ENCODE measurements around the gene CACNA1G.

Gene CACNA1G

GRCh38 chr17:50576864-50577263 is 16.3 kb downstream of the CACNA1G start:
- Histone ChIP-seq H2BK15ac (ENCODE audit: low read depth, poor library complexity, severe bottlenecking) (no peak overlapping the region), H4K91ac (ENCODE audit: low read length) (no peak overlapping the region), H3K4ac (ENCODE audit: low read depth in 1 of 2, low read length in 2 of 2) (no peak overlapping the region), H3K9ac (ENCODE audit: low read length) (no peak overlapping the region), H3K4me2 (ENCODE audit: low read length, poor library complexity, severe bottlenecking) (no peak overlapping the region), H2AK5ac (ENCODE audit: low read length, severe bottlenecking) (no peak overlapping the region), H3K14ac (ENCODE audit: low read length in 2 of 2) (no peak overlapping the region), H3K27ac (ENCODE audit: low read length, poor library complexity, severe bottlenecking) (no peak overlapping the region), H3K79me1 (replicated peaks; ENCODE audit: low read length, poor library complexity, severe bottlenecking) (no peaks in the 10 kb centered on the region), H3K18ac (ENCODE audit: low read depth in 1 of 2, low read length in 2 of 2) (no peak overlapping the region), H3K23ac (ENCODE audit: low read length in 2 of 2) (no peak overlapping the region), H2BK12ac (ENCODE audit: low read length in 2 of 2) (no peak overlapping the region), H2BK5ac (ENCODE audit: low read depth, low read length, poor library complexity, severe bottlenecking) (no peak overlapping the region), H3K9me3 (ENCODE audit: control insufficient read depth, low read length) (no peaks in the 10 kb centered on the region), H3K4me3 (ENCODE audit: insufficient read depth in 1 of 2, low read depth in 1 of 2, low read length in 2 of 2) (no peak overlapping the region), H4K8ac (ENCODE audit: low read length) (no peak overlapping the region), H3K4me1 (ENCODE audit: control insufficient read depth, insufficient read depth, low read depth, low read length) (peaks cover 13% of the 10 kb centered on the region), H3K36me3 (ENCODE audit: control insufficient read depth in 1 of 2, insufficient read depth in 2 of 2, low read depth in 1 of 2, low read length in 2 of 2) (no peaks in the 10 kb centered on the region), H2AFZ (ENCODE audit: low read depth, low read length) (no peak overlapping the region), H2BK120ac (ENCODE audit: low read depth, low read length) (no peak overlapping the region), H3K27me3 (ENCODE audit: control insufficient read depth in 1 of 2, insufficient read depth in 1 of 2, low read length in 2 of 2) (peaks cover 7 to 54% of the 10 kb centered on the region in 2 experiments)
- no peak for DNase-seq
- WGBS: 85% methylated on average over 13 of the region's 13 CpGs

GRCh38 chr17:50577451-50577954 is 17.0 kb downstream of the CACNA1G start:
- Histone ChIP-seq H2BK15ac (ENCODE audit: low read depth, poor library complexity, severe bottlenecking) (no peak overlapping the region), H2AFZ (ENCODE audit: low read depth, low read length) (no peak overlapping the region), H3K9ac (ENCODE audit: low read length) (no peak overlapping the region), H3K4me2 (ENCODE audit: low read length, poor library complexity, severe bottlenecking) (no peak overlapping the region), H3K9me3 (ENCODE audit: control insufficient read depth, low read length) (no peaks in the 10 kb centered on the region), H2BK120ac (ENCODE audit: low read depth, low read length) (no peak overlapping the region), H2BK5ac (ENCODE audit: low read depth, low read length, poor library complexity, severe bottlenecking) (no peak overlapping the region), H3K27me3 (ENCODE audit: control insufficient read depth in 1 of 2, insufficient read depth in 1 of 2, low read length in 2 of 2) (peaks cover 14 to 54% of the 10 kb centered on the region in 2 experiments), H3K4me1 (ENCODE audit: control insufficient read depth, insufficient read depth, low read depth, low read length) (peaks cover 13% of the 10 kb centered on the region), H3K4me3 (ENCODE audit: insufficient read depth in 1 of 2, low read depth in 1 of 2, low read length in 2 of 2) (no peak overlapping the region), H3K14ac (ENCODE audit: low read length in 2 of 2) (no peak overlapping the region), H3K36me3 (ENCODE audit: control insufficient read depth in 1 of 2, insufficient read depth in 2 of 2, low read depth in 1 of 2, low read length in 2 of 2) (no peaks in the 10 kb centered on the region), H3K23ac (ENCODE audit: low read length in 2 of 2) (no peak overlapping the region), H3K79me1 (replicated peaks; ENCODE audit: low read length, poor library complexity, severe bottlenecking) (no peaks in the 10 kb centered on the region), H2BK12ac (ENCODE audit: low read length in 2 of 2) (no peak overlapping the region), H3K18ac (ENCODE audit: low read depth in 1 of 2, low read length in 2 of 2) (no peak overlapping the region), H3K27ac (ENCODE audit: low read length, poor library complexity, severe bottlenecking) (no peak overlapping the region), H2AK5ac (ENCODE audit: low read length, severe bottlenecking) (no peak overlapping the region), H3K4ac (ENCODE audit: low read depth in 1 of 2, low read length in 2 of 2) (no peak overlapping the region), H4K91ac (ENCODE audit: low read length) (no peak overlapping the region), H4K8ac (ENCODE audit: low read length) (no peak overlapping the region)
- 89% methylated on average over 13 of the region's 13 CpGs for WGBS
- DNase-seq: no peak

GRCh38 chr17:50578173-50578572 is 17.7 kb downstream of the CACNA1G start:
- no peak overlapping the region for H2AK5ac ChIP-seq (ENCODE audit: low read length, severe bottlenecking)

GRCh38 chr17:50579399-50579798 is 18.9 kb downstream of the CACNA1G start:
- Histone ChIP-seq H3K36me3 (ENCODE audit: control insufficient read depth in 1 of 2, insufficient read depth in 2 of 2, low read depth in 1 of 2, low read length in 2 of 2) (no peaks in the 10 kb centered on the region), H3K4me3 (ENCODE audit: insufficient read depth in 1 of 2, low read depth in 1 of 2, low read length in 2 of 2) (no peak overlapping the region), H2BK15ac (ENCODE audit: low read depth, poor library complexity, severe bottlenecking) (no peak overlapping the region), H3K9ac (ENCODE audit: low read length) (no peak overlapping the region), H3K4me2 (ENCODE audit: low read length, poor library complexity, severe bottlenecking) (no peak overlapping the region), H2BK120ac (ENCODE audit: low read depth, low read length) (no peak overlapping the region), H2BK12ac (ENCODE audit: low read length in 2 of 2) (no peak overlapping the region), H3K9me3 (ENCODE audit: control insufficient read depth, low read length) (no peaks in the 10 kb centered on the region), H2AK5ac (ENCODE audit: low read length, severe bottlenecking) (no peak overlapping the region), H3K14ac (ENCODE audit: low read length in 2 of 2) (no peak overlapping the region), H2BK5ac (ENCODE audit: low read depth, low read length, poor library complexity, severe bottlenecking) (no peak overlapping the region), H3K18ac (ENCODE audit: low read depth in 1 of 2, low read length in 2 of 2) (no peak overlapping the region), H3K4ac (ENCODE audit: low read depth in 1 of 2, low read length in 2 of 2) (no peak overlapping the region), H2AFZ (ENCODE audit: low read depth, low read length) (no peak overlapping the region), H3K27ac (ENCODE audit: low read length, poor library complexity, severe bottlenecking) (no peak overlapping the region), H3K27me3 (ENCODE audit: control insufficient read depth in 1 of 2, insufficient read depth in 1 of 2, low read length in 2 of 2) (peaks cover 26 to 70% of the 10 kb centered on the region in 2 experiments), H4K8ac (ENCODE audit: low read length) (no peak overlapping the region), H3K4me1 (ENCODE audit: control insufficient read depth, insufficient read depth, low read depth, low read length) (peaks cover 13% of the 10 kb centered on the region), H3K23ac (ENCODE audit: low read length in 2 of 2) (no peak overlapping the region), H4K91ac (ENCODE audit: low read length) (no peak overlapping the region), H3K79me1 (replicated peaks; ENCODE audit: low read length, poor library complexity, severe bottlenecking) (no peaks in the 10 kb centered on the region)
- no peak for DNase-seq
- WGBS: 70% methylated on average over 3 of the region's 7 CpGs

More at GRCh38 chr17:50578173-50578572, 17.7 kb downstream of the CACNA1G start:
- no peaks in the 10 kb centered on the region for H3K79me1 ChIP-seq (replicated peaks; ENCODE audit: low read length, poor library complexity, severe bottlenecking)
- H3K4me1 ChIP-seq (ENCODE audit: control insufficient read depth, insufficient read depth, low read depth, low read length): peaks cover 13% of the 10 kb centered on the region
- H2BK15ac ChIP-seq (ENCODE audit: low read depth, poor library complexity, severe bottlenecking): no peak overlapping the region
- no peak overlapping the region for H4K8ac ChIP-seq (ENCODE audit: low read length)
- DNase-seq: no peak
- no peak overlapping the region for H3K27ac ChIP-seq (ENCODE audit: low read length, poor library complexity, severe bottlenecking)
- H2AFZ ChIP-seq (ENCODE audit: low read depth, low read length): no peak overlapping the region
- no peak overlapping the region for H2BK5ac ChIP-seq (ENCODE audit: low read depth, low read length, poor library complexity, severe bottlenecking)
- no peak overlapping the region for H3K23ac ChIP-seq (ENCODE audit: low read length in 2 of 2)
- H3K36me3 ChIP-seq (ENCODE audit: control insufficient read depth in 1 of 2, insufficient read depth in 2 of 2, low read depth in 1 of 2, low read length in 2 of 2): no peaks in the 10 kb centered on the region
- no peaks in the 10 kb centered on the region for H3K9me3 ChIP-seq (ENCODE audit: control insufficient read depth, low read length)
- H3K14ac ChIP-seq (ENCODE audit: low read length in 2 of 2): no peak overlapping the region
- H2BK12ac ChIP-seq (ENCODE audit: low read length in 2 of 2): no peak overlapping the region
- H3K4me2 ChIP-seq (ENCODE audit: low read length, poor library complexity, severe bottlenecking): no peak overlapping the region
- no peak overlapping the region for H3K4me3 ChIP-seq (ENCODE audit: insufficient read depth in 1 of 2, low read depth in 1 of 2, low read length in 2 of 2)
- H2BK120ac ChIP-seq (ENCODE audit: low read depth, low read length): no peak overlapping the region
- H3K9ac ChIP-seq (ENCODE audit: low read length): no peak overlapping the region
- H3K4ac ChIP-seq (ENCODE audit: low read depth in 1 of 2, low read length in 2 of 2): no peak overlapping the region
- H3K18ac ChIP-seq (ENCODE audit: low read depth in 1 of 2, low read length in 2 of 2): no peak overlapping the region
- WGBS: 84% methylated on average over 16 of the region's 16 CpGs
- peaks cover 20 to 60% of the 10 kb centered on the region in 2 experiments for H3K27me3 ChIP-seq (ENCODE audit: control insufficient read depth in 1 of 2, insufficient read depth in 1 of 2, low read length in 2 of 2)
- no peak overlapping the region for H4K91ac ChIP-seq (ENCODE audit: low read length)
